ENCODE data around the gene DHDH.
"Not testable (repeated sequence)": the region's sequence is repeated elsewhere in the genome, so short reads cannot be mapped to it uniquely, and the experiment has no call there.

Gene DHDH

GRCh38 chr19:48933382-48933932 lies at the start of gene DHDH:
Gene DHDH (plus strand): TSS chr19:48933699. CDS start chr19:48933722, 23 bp downstream.
- ATAC-seq: peak; percentile 97

GRCh38 chr19:48883726-48884125 lies 49.8 kb upstream of the DHDH start:
- no peak for ATAC-seq

- ATAC-seq: no peak
These were observed 45.5 kb upstream of the DHDH start for GRCh38 chr19:48887861-48888612.

GRCh38 chr19:48889496-48889895 lies 44.0 kb upstream of the DHDH start:
- not testable (repeated sequence) for ATAC-seq

GRCh38 chr19:48890551-48890950 lies 42.9 kb upstream of the DHDH start:
- ATAC-seq: no peak

GRCh38 chr19:48895226-48895625 lies 38.3 kb upstream of the DHDH start:
- no peak for ATAC-seq

- ATAC-seq: no peak
These were observed 37.2 kb upstream of the DHDH start for GRCh38 chr19:48896191-48896720.

- no peak for ATAC-seq
These were observed 36.3 kb upstream of the DHDH start for GRCh38 chr19:48897181-48897580.

- not testable (repeated sequence) for ATAC-seq
These were observed 34.1 kb upstream of the DHDH start for GRCh38 chr19:48899386-48899749.

GRCh38 chr19:48899781-48900476 lies 33.6 kb upstream of the DHDH start, which contains the start of gene NUCB1:
Gene NUCB1 (plus strand): TSS chr19:48900312. CDS start chr19:48900797, 485 bp downstream.
- peak; percentile 94 to 96 for ATAC-seq

GRCh38 chr19:48900477-48901406 lies 32.8 kb upstream of the DHDH start:
- ATAC-seq: no peak

- not testable (repeated sequence) for ATAC-seq
These were observed 31.2 kb upstream of the DHDH start for GRCh38 chr19:48902291-48902690.

- ATAC-seq: not testable (repeated sequence)
These were observed 29.7 kb upstream of the DHDH start for GRCh38 chr19:48903788-48904187.

- ATAC-seq: no peak
These were observed 27.8 kb upstream of the DHDH start for GRCh38 chr19:48905664-48906063.

- no peak for ATAC-seq
These were observed 27.2 kb upstream of the DHDH start for GRCh38 chr19:48906324-48906723.

- ATAC-seq: no peak
These were observed 25.8 kb upstream of the DHDH start for GRCh38 chr19:48907671-48908070.

- not testable (repeated sequence) for ATAC-seq
These were observed 23.9 kb upstream of the DHDH start for GRCh38 chr19:48909424-48910077.

- ATAC-seq: no peak
These were observed 22.7 kb upstream of the DHDH start for GRCh38 chr19:48910803-48911202.

GRCh38 chr19:48913114-48913889 lies 20.2 kb upstream of the DHDH start:
- ATAC-seq: peak; percentile 46 to 64

- no peak for ATAC-seq
These were observed 19.3 kb upstream of the DHDH start for GRCh38 chr19:48914181-48914580.

- ATAC-seq: no peak
These were observed 17.7 kb upstream of the DHDH start for GRCh38 chr19:48915757-48916156.

Measured in activated CD4-positive, CD25-positive, alpha-beta regulatory T cell treated with anti-CD3 and anti-CD28 coated beads, Interleukin-2, amount 50 U/mL, for 24 hours (primary cell).